IMR-90 (cell line): ENCODE measurements around the gene BCO2. TPM values are rescaled to one million over a fixed set of nuclear protein-coding genes. Genes with fewer than 3 reads are reported as not detected.

Source experiments
- ATAC-seq: fragments of 200-7000 bp; cut with Tn5 transposase; 2 replicates; pipeline ENCODE4 v1.9.1; 2020; ENCODE audit warnings: low read depth, mild to moderate bottlenecking, moderate library complexity
- BruUV-seq: library from RNA; stranded (reverse); fragments of 400-500 nt; replicated peaks from 2 replicates; lab custom pipeline; 2021; lab: Mats Ljungman, UMichigan
- CTCF ChIA-PET: fragments of 300-600 bp; formaldehyde crosslinking; extraction: SDS; loops from one replicate; lab custom pipeline; 2021; ENCODE audit warnings: antibody characterized with exemption; lab: Yijun Ruan, JAX
- POLR2A ChIA-PET: fragments of 300-600 bp; sonication (Branson Sonifier 250); formaldehyde crosslinking; loops from one replicate; lab custom pipeline; 2022; ENCODE audit warnings: antibody characterized with exemption; ENCODE audit not compliant: unreplicated experiment; lab: Charles Lee
- DNase-seq: peaks from one replicate; pipeline ENCODE4 v3.0.0; 2013
- H2AFZ ChIP-seq: replicated peaks from 2 replicates; pipeline ENCODE3; 2013; ENCODE audit warnings: low read length, mild to moderate bottlenecking; ENCODE audit not compliant: poor library complexity
- H2AK5ac ChIP-seq: 2 replicates; pipeline ENCODE4 v1.6.1; 2013; ENCODE audit warnings: low read depth, low read length, inconsistent platforms
- H2AK9ac ChIP-seq: replicated peaks from 2 replicates; pipeline ENCODE3; 2013; ENCODE audit warnings: mild to moderate bottlenecking, low read depth, low read length, moderate library complexity; ENCODE audit not compliant: poor library complexity
- H2BK120ac ChIP-seq: 2 replicates; pipeline ENCODE4 v1.6.1; 2013; ENCODE audit warnings: low read depth, low read length, inconsistent platforms
- H2BK15ac ChIP-seq: 3 replicates; pipeline ENCODE4 v1.6.1; 2013; ENCODE audit warnings: low read depth, low read length, inconsistent platforms
- H2BK20ac ChIP-seq: 2 replicates; pipeline ENCODE4 v1.6.1; 2013; ENCODE audit warnings: low read depth, mild to moderate bottlenecking, inconsistent platforms, low read length, moderate library complexity
- H2BK5ac ChIP-seq: 2 replicates; pipeline ENCODE4 v1.6.1; 2013; ENCODE audit warnings: mild to moderate bottlenecking, low read depth, low read length, inconsistent platforms; ENCODE audit not compliant: poor library complexity, severe bottlenecking
- H3K14ac ChIP-seq: replicated peaks from 2 replicates; pipeline ENCODE4 v1.6.1; 2013; ENCODE audit warnings: low read depth, low read length, inconsistent platforms
- H3K18ac ChIP-seq: 2 replicates; pipeline ENCODE4 v1.6.1; 2013; ENCODE audit warnings: low read depth, low read length, control low read depth
- H3K23ac ChIP-seq: 2 replicates; pipeline ENCODE4 v1.6.1; 2013; ENCODE audit warnings: low read depth, low read length, inconsistent platforms
- H3K27ac ChIP-seq: 2 replicates; pipeline ENCODE4 v1.5.1; 2013; ENCODE audit warnings: mild to moderate bottlenecking, control low read depth, low read length; ENCODE audit not compliant: insufficient read depth
- H3K27me3 ChIP-seq: 2 replicates; pipeline ENCODE4 v1.6.1; 2013; ENCODE audit warnings: low read length; ENCODE audit not compliant: control insufficient read depth, insufficient read depth
- H3K36me3 ChIP-seq: 2 replicates; pipeline ENCODE4 v1.6.1; 2013; ENCODE audit warnings: low read length, mixed read lengths; ENCODE audit not compliant: control insufficient read depth, insufficient read depth
- H3K4ac ChIP-seq: 2 replicates; pipeline ENCODE4 v1.6.1; 2013; ENCODE audit warnings: low read depth, low read length, inconsistent platforms
- H3K4me1 ChIP-seq: 2 replicates; pipeline ENCODE4 v1.6.1; 2013; ENCODE audit warnings: low read length, mixed read lengths; ENCODE audit not compliant: control insufficient read depth, insufficient read depth
- H3K4me2 ChIP-seq: 2 replicates; pipeline ENCODE4 v1.6.1; 2013; ENCODE audit warnings: low read depth, mild to moderate bottlenecking, control low read depth, low read length, moderate library complexity
- H3K4me3 ChIP-seq: 2 replicates; pipeline ENCODE4 v1.5.1; 2013; ENCODE audit warnings: low read depth, mild to moderate bottlenecking, control low read depth, low read length, moderate library complexity; ENCODE audit not compliant: insufficient read depth
- H3K56ac ChIP-seq: 2 replicates; pipeline ENCODE4 v1.6.1; 2013; ENCODE audit warnings: low read length, inconsistent platforms; ENCODE audit not compliant: insufficient read depth; ENCODE audit errors: extremely low read depth
- H3K79me1 ChIP-seq, 2 experiments: 2 replicates each; pipeline ENCODE4 v1.6.1; 2013; ENCODE audit warnings: low read length in 2 of 2, inconsistent platforms in 1 of 2, low read depth in 1 of 2
- H3K9ac ChIP-seq: 2 replicates; pipeline ENCODE4 v1.6.1; 2013; ENCODE audit warnings: low read depth, low read length, control low read depth
- H3K9me1 ChIP-seq: 2 replicates; pipeline ENCODE4 v1.6.1; 2013; ENCODE audit warnings: low read length, inconsistent platforms; ENCODE audit not compliant: insufficient read depth
- H3K9me3 ChIP-seq: 2 replicates; pipeline ENCODE4 v1.6.1; 2013; ENCODE audit warnings: low read length; ENCODE audit not compliant: control insufficient read depth, insufficient read depth
- H4K20me1 ChIP-seq: 2 replicates; pipeline ENCODE4 v1.6.1; 2013; ENCODE audit warnings: low read length, inconsistent platforms; ENCODE audit not compliant: insufficient read depth
- H4K5ac ChIP-seq: 2 replicates; pipeline ENCODE4 v1.6.1; 2013; ENCODE audit warnings: mild to moderate bottlenecking, low read depth, low read length, control low read depth
- H4K8ac ChIP-seq, 2 experiments: 2 replicates each; pipeline ENCODE4 v1.6.1; 2013; ENCODE audit warnings: low read depth in 2 of 2, low read length in 2 of 2, control low read depth in 1 of 2, inconsistent platforms in 1 of 2
- H4K91ac ChIP-seq: 2 replicates; pipeline ENCODE4 v1.6.1; 2013; ENCODE audit warnings: low read depth, low read length, inconsistent platforms; ENCODE audit not compliant: insufficient read depth
- BHLHE40 ChIP-seq: fragments of 150-350 bp; IDR thresholded peaks from 2 replicates; pipeline ENCODE4 v1.6.1; 2016; ENCODE audit warnings: mild to moderate bottlenecking, low read depth, low read length
- CHD1 ChIP-seq: IDR thresholded peaks from 2 replicates; pipeline ENCODE4 v1.6.1; 2012; ENCODE audit warnings: low read depth, low read length, improper control_type of control experiment
- CTCF ChIP-seq: conservative IDR thresholded peaks from 2 replicates; pipeline ENCODE4 v1.5.1; 2012; ENCODE audit warnings: mild to moderate bottlenecking, low read depth, low read length, improper control_type of control experiment
- FOS ChIP-seq: fragments of 150-350 bp; IDR thresholded peaks from 2 replicates; pipeline ENCODE4 v1.6.1; 2016; ENCODE audit warnings: low read depth, low read length
- MAFK ChIP-seq: IDR thresholded peaks from 2 replicates; pipeline ENCODE4 v1.6.1; 2012; ENCODE audit warnings: low read depth, low read length, improper control_type of control experiment
- MAZ ChIP-seq: IDR thresholded peaks from 2 replicates; pipeline ENCODE4 v1.6.1; 2012; ENCODE audit warnings: low read depth, mild to moderate bottlenecking, low read length, improper control_type of control experiment, moderate library complexity, borderline replicate concordance
- MXI1 ChIP-seq: IDR thresholded peaks from 2 replicates; pipeline ENCODE4 v1.6.1; 2012; ENCODE audit warnings: low read depth, mild to moderate bottlenecking, low read length, moderate library complexity, borderline replicate concordance
- POLR2A ChIP-seq: IDR thresholded peaks from 2 replicates; pipeline ENCODE4 v1.6.1; 2012; ENCODE audit warnings: mild to moderate bottlenecking, low read depth, low read length
- RAD21 ChIP-seq: IDR thresholded peaks from 2 replicates; pipeline ENCODE4 v1.6.1; 2012; ENCODE audit warnings: low read length, improper control_type of control experiment
- RCOR1 ChIP-seq: IDR thresholded peaks from 2 replicates; pipeline ENCODE4 v1.6.1; 2012; ENCODE audit warnings: mild to moderate bottlenecking, low read length, improper control_type of control experiment; ENCODE audit not compliant: insufficient replicate concordance
- RFX5 ChIP-seq: IDR thresholded peaks from 2 replicates; pipeline ENCODE4 v1.8.0; 2012; ENCODE audit warnings: low read depth, mild to moderate bottlenecking, low read length, moderate library complexity
- USF2 ChIP-seq: fragments of 150-350 bp; IDR thresholded peaks from 2 replicates; pipeline ENCODE4 v1.6.1; 2017; ENCODE audit warnings: mild to moderate bottlenecking, antibody characterized with exemption, low read length, low read depth
- WGBS, 2 experiments: methylation state at CpG; one replicate each; pipeline versions ENCODE4 v1.1.5 to v1.1.7; 2013; ENCODE audit warnings: missing lambda C conversion rate in 2 of 2; ENCODE audit not compliant: insufficient read length in 1 of 2; ENCODE audit errors: extremely low coverage in 2 of 2; 5-methylcytosine and 5-hydroxymethylcytosine counted together
- dilution Hi-C: fragments of 300-500 bp; cut with HindIII; formaldehyde crosslinking; loops from one replicate; pipeline ENCODE4 v1.14.3; 2018; ENCODE audit warnings: low sequenced_read_pairs; ENCODE audit not compliant: unreplicated experiment
- in situ Hi-C: fragments of 300-500 bp; cut with MboI; formaldehyde crosslinking; loops from 3 replicates; pipeline ENCODE4 v1.14.3; 2019; ENCODE audit warnings: low sequenced_read_pairs, inconsistent platforms, mixed read lengths
- intact Hi-C: fragments of 100-400 bp; cut with micrococcal nuclease; formaldehyde crosslinking; loops from 2 replicates; pipeline ENCODE4 v1.10.0; 2022
- polyA plus RNA-seq, 3 experiments: library from polyadenylated mRNA; depleted of rRNA; stranded (reverse); fragments of >200 nt; gene quantifications; 2 replicates each; pipeline ENCODE4 v1.2.3, GENCODE V29; 2012; ENCODE audit warnings: low replicate concordance in 1 of 3
- total RNA-seq: library from RNA; depleted of rRNA; stranded (reverse); fragments of >200 nt; gene quantifications from 2 replicates; pipeline ENCODE4 v1.2.3, GENCODE V29; 2012
- TF ChIP-seq, protein P1 (sequence below): fragments of 150-350 bp; IDR thresholded peaks from 2 replicates; pipeline ENCODE4 v1.6.1; 2016; ENCODE audit warnings: low read depth, mild to moderate bottlenecking, low read length, moderate library complexity, borderline replicate concordance

BCO2 gene
- total and polyA plus RNA-seq, 2 of the 4 experiments (the other 2 are of a cell fraction) = 0.18 to 0.68 TPM

DNA sequence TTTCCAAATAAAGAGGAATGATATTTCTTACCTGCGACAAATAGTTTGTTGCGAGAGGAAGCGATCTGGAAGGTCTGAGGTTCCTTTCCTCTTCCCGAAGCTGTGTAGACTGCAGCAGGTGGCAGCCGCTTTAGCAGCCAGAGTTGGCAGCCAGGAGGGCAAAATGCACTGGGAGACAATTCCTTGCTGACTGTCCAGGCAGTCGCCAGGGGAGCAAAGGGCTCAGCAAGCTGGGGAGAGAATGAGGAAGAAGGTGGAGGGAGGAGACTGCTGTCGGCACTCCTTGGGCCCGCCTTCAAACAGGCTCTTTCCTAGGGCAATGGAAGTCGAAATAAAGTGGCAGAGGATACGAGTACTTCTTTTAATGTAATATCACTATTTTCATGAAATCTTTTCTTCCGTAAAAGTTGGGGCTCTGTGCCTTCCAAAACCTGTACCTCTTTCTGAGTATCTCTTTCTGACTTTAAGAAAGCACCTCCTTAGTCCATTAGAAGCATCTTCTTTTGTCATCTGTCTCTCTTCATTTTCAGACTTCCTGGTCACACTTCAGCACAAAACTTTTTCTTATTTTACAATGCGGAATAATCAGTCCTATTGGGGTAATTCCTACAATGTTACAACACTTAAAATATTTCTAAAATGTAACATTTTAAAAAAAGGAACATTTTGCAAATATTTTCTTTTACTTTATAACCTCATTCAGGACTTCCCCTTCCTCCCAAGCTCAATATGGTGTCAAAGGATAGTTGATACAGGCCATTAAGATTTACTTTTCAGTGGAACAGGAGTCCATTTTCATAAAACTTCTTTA, 11.2 kb upstream of the BCO2 start, which contains the start of gene IL18 (continued):
- TF ChIP-seq CHD1 (no peak), FOS (no peak)

DNA sequence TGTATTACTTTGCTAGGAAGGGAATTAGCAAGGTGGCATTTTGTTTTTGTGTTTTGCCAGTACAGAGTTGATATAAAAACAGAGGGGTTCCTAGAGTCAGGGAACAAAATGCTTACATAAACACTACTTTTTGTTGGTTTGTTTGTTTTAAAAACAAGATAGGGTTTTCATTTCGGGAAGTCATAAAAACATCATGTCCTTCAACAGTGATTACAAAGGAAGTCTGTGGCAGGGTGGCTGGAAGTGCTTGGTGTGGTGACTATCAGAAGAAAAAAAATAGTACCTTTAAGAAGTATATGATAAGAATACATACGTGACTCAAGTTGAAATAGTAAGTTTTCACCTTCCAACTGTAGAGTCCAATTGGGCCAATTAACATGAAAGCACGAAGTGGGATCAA, 10.3 kb upstream of the BCO2 start:
- H2AK5ac ChIP-seq = no peak overlapping the region
- no peak overlapping the region for H3K4me3 ChIP-seq
- H3K27ac ChIP-seq = no peak overlapping the region
- intact Hi-C loops = no loop called here
- H3K4ac ChIP-seq = no peak overlapping the region
- dilution Hi-C loops = no loop called here
- no peaks in the 10 kb centered on the region for H3K9me1 ChIP-seq
- POLR2A ChIA-PET = no interaction called here
- H4K8ac ChIP-seq = no peak overlapping the region
- no peak overlapping the region for H4K5ac ChIP-seq
- H4K91ac ChIP-seq = no peak overlapping the region
- WGBS, 2 experiments = no CpG with 5 or more reads among the region's 3 CpGs
- no peaks in the 10 kb centered on the region for H4K20me1 ChIP-seq
- no peak overlapping the region for H3K18ac ChIP-seq
- H3K79me1 ChIP-seq = no peaks in the 10 kb centered on the region
- no peak overlapping the region for H2BK120ac ChIP-seq
- no peak overlapping the region for H3K23ac ChIP-seq
- no peak overlapping the region for H2BK20ac ChIP-seq
- no peak overlapping the region for H2BK15ac ChIP-seq
- no TSS peak for BruUV-seq
- H2AK9ac ChIP-seq = no peak overlapping the region
- no peak for ATAC-seq
- H2AFZ ChIP-seq = no peak overlapping the region
- H3K56ac ChIP-seq = no peak overlapping the region
- in situ Hi-C loops = no loop called here
- no peak overlapping the region for H3K9ac ChIP-seq
- H3K9me3 ChIP-seq = no peaks in the 10 kb centered on the region
- no peak overlapping the region for H3K4me2 ChIP-seq
- CTCF ChIA-PET = interaction anchor here (0.8 kb wide), 1 partner anchor 22 kb away, joined by 3 read pairs; no protein-coding TSS in a partner anchor
- H3K14ac ChIP-seq = no peak overlapping the region
- H3K4me1 ChIP-seq = peaks cover 5% of the 10 kb centered on the region; the same call in 1 of the 2 replicates
- no peaks in the 10 kb centered on the region for H3K36me3 ChIP-seq
- H3K27me3 ChIP-seq = no peaks in the 10 kb centered on the region; the same call in 1 of the 2 replicates
- no peak for DNase-seq
- no peak overlapping the region for H2BK5ac ChIP-seq
- TF ChIP-seq USF2 (no peak), POLR2A (no peak), RAD21 (no peak), BHLHE40 (no peak), RFX5 (no peak), RCOR1 (no peak), MAZ (no peak), CHD1 (no peak), MAFK (no peak), CTCF (no peak), MXI1 (no peak)
- TF ChIP-seq, protein P1, sequence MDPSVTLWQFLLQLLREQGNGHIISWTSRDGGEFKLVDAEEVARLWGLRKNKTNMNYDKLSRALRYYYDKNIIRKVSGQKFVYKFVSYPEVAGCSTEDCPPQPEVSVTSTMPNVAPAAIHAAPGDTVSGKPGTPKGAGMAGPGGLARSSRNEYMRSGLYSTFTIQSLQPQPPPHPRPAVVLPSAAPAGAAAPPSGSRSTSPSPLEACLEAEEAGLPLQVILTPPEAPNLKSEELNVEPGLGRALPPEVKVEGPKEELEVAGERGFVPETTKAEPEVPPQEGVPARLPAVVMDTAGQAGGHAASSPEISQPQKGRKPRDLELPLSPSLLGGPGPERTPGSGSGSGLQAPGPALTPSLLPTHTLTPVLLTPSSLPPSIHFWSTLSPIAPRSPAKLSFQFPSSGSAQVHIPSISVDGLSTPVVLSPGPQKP = no peak
